PC-3 (cell line): ENCODE measurements around the gene DBNL. TPM values are rescaled to one million over a fixed set of nuclear protein-coding genes. Genes with fewer than 3 reads are reported as not detected.

Source experiments
- ATAC-seq: fragments of 200-7000 bp; cut with Tn5 transposase; 2 replicates; pipeline ENCODE4 v1.9.1; 2020; ENCODE audit warnings: mild to moderate bottlenecking, moderate library complexity
- BruUV-seq: library from RNA; stranded (reverse); fragments of 400-500 nt; replicated peaks from 2 replicates; lab custom pipeline; 2021; lab: Mats Ljungman, UMichigan
- CTCF ChIA-PET: fragments of 300-600 bp; sonication (Branson Sonifier 250); formaldehyde crosslinking; loops from one replicate; lab custom pipeline; 2022; ENCODE audit warnings: antibody characterized with exemption; lab: Charles Lee
- POLR2A ChIA-PET: fragments of 300-600 bp; sonication (Branson Sonifier 250); formaldehyde crosslinking; loops from one replicate; lab custom pipeline; 2022; ENCODE audit warnings: antibody characterized with exemption; ENCODE audit not compliant: unreplicated experiment; lab: Charles Lee
- DNase-seq: peaks from one replicate; pipeline ENCODE4 v3.0.0-alpha.2; 2015
- H2AFZ ChIP-seq: fragments of 300-600 bp; sonication (generic); 2 replicates; pipeline ENCODE4 v1.6.0; 2016; ENCODE audit warnings: antibody characterized with exemption, low read length
- H3F3A ChIP-seq: fragments of 300-600 bp; sonication (generic); one replicate; pipeline ENCODE4 v1.6.0; 2017; ENCODE audit warnings: antibody characterized with exemption, low read length, control low read depth, mild to moderate bottlenecking; ENCODE audit not compliant: unreplicated experiment
- H3K27ac ChIP-seq: fragments of 300-600 bp; sonication (generic); 2 replicates; pipeline ENCODE4 v1.5.1; 2016; ENCODE audit warnings: mild to moderate bottlenecking, low read length
- H3K27me3 ChIP-seq: fragments of 300-600 bp; sonication (generic); 2 replicates; pipeline ENCODE4 v1.6.1; 2016; ENCODE audit warnings: low read length, mixed read lengths
- H3K36me3 ChIP-seq: fragments of 300-600 bp; sonication (generic); 2 replicates; pipeline ENCODE4 v1.6.1; 2016; ENCODE audit warnings: low read depth, mixed run types, low read length, mixed read lengths
- H3K4me1 ChIP-seq: fragments of 300-600 bp; sonication (generic); 2 replicates; pipeline ENCODE4 v1.5.1; 2016; ENCODE audit warnings: low read length; ENCODE audit not compliant: insufficient read depth
- H3K4me2 ChIP-seq: fragments of 300-600 bp; sonication (generic); 2 replicates; pipeline ENCODE4 v1.6.0; 2016; ENCODE audit warnings: low read length
- H3K4me3 ChIP-seq: fragments of 300-600 bp; sonication (generic); 2 replicates; pipeline ENCODE4 v1.5.1; 2016; ENCODE audit warnings: mild to moderate bottlenecking, low read length, mixed read lengths
- H3K79me2 ChIP-seq: fragments of 300-600 bp; sonication (generic); 2 replicates; pipeline ENCODE4 v1.6.1; 2017; ENCODE audit warnings: low read length, mixed read lengths
- H3K9ac ChIP-seq: fragments of 300-600 bp; sonication (generic); 2 replicates; pipeline ENCODE4 v1.6.0; 2016; ENCODE audit warnings: mild to moderate bottlenecking, low read length
- H3K9me2 ChIP-seq: fragments of 300-600 bp; sonication (generic); replicated peaks from 2 replicates; pipeline ENCODE4 v1.6.1; 2016; ENCODE audit warnings: mixed run types, low read length, mixed read lengths
- H3K9me3 ChIP-seq: fragments of 300-600 bp; sonication (generic); 2 replicates; pipeline ENCODE4 v1.6.1; 2016; ENCODE audit warnings: low read length, mixed read lengths
- H4K20me1 ChIP-seq: fragments of 300-600 bp; sonication (generic); 2 replicates; pipeline ENCODE4 v1.6.1; 2016; ENCODE audit warnings: low read length, mixed read lengths
- CTCF ChIP-seq: fragments of 300-600 bp; sonication (generic); conservative IDR thresholded peaks from 2 replicates; pipeline ENCODE4 v1.5.1; 2017; ENCODE audit warnings: antibody characterized with exemption, low read depth, mild to moderate bottlenecking, low read length
- EZH2 ChIP-seq: fragments of 300-600 bp; sonication (generic); IDR thresholded peaks from one replicate; pipeline ENCODE4 v1.6.1; 2017; ENCODE audit warnings: antibody characterized with exemption, mild to moderate bottlenecking, low read length; ENCODE audit not compliant: unreplicated experiment
- EZH2phosphoT487 ChIP-seq: fragments of 300-600 bp; sonication (generic); IDR thresholded peaks from 2 replicates; pipeline ENCODE4 v1.6.1; 2018; ENCODE audit warnings: mild to moderate bottlenecking, antibody characterized with exemption, low read length, borderline replicate concordance
- intact Hi-C: fragments of 100-400 bp; cut with micrococcal nuclease; formaldehyde crosslinking; loops from 2 replicates; pipeline ENCODE4 v1.9.0; 2023
- total RNA-seq: library from RNA; depleted of rRNA; stranded (reverse); fragments of >200 nt; gene quantifications from 2 replicates; pipeline ENCODE4 v1.2.3, GENCODE V29; 2014

Gene DBNL
- total RNA-seq, 1 experiment from 2014 or later = 108 TPM

- no peak overlapping the region for H3K4me2 ChIP-seq
- CTCF ChIA-PET = interaction anchor here (0.7 kb wide), 1 partner anchor 22 kb away, joined by 11 read pairs; no protein-coding TSS in a partner anchor
- no TSS peak for BruUV-seq
- H3K4me3 ChIP-seq = no peak overlapping the region
- no peak for DNase-seq
- no peaks in the 10 kb centered on the region for H3K36me3 ChIP-seq
- no peaks in the 10 kb centered on the region for H3F3A ChIP-seq
- POLR2A ChIA-PET = no interaction called here
- TF ChIP-seq EZH2 = no peak
- no peak for TF ChIP-seq EZH2phosphoT487
- no peak for TF ChIP-seq CTCF
- no peak overlapping the region for H3K27ac ChIP-seq
- H4K20me1 ChIP-seq = no peaks in the 10 kb centered on the region
- no peak overlapping the region for H3K9ac ChIP-seq
- intact Hi-C loops = no loop called here
- H3K27me3 ChIP-seq = no peaks in the 10 kb centered on the region
- peaks cover 28% of the 10 kb centered on the region for H3K4me1 ChIP-seq
- H3K9me2 ChIP-seq = no peaks in the 10 kb centered on the region
- peaks cover 17% of the 10 kb centered on the region for H3K79me2 ChIP-seq
- no peak for ATAC-seq
- no peaks in the 10 kb centered on the region for H3K9me3 ChIP-seq
- no peak overlapping the region for H2AFZ ChIP-seq
These were observed 40.2 kb downstream of the DBNL start for GRCh38 chr7:44084701-44085100.

- Histone ChIP-seq H3K27ac (no peak overlapping the region), H3K27me3 (no peaks in the 10 kb centered on the region), H3K4me3 (no peak overlapping the region), H3K9ac (no peak overlapping the region), H3K9me3 (no peaks in the 10 kb centered on the region), H3K4me1 (peaks cover 28% of the 10 kb centered on the region), H3K79me2 (peaks cover 17% of the 10 kb centered on the region), H3K4me2 (no peak overlapping the region), H3F3A (no peaks in the 10 kb centered on the region), H3K36me3 (no peaks in the 10 kb centered on the region), H3K9me2 (no peaks in the 10 kb centered on the region), H4K20me1 (no peaks in the 10 kb centered on the region), H2AFZ (no peak overlapping the region)
- intact Hi-C loops = no loop called here
- no TSS peak for BruUV-seq
- POLR2A ChIA-PET = no interaction called here
- CTCF ChIA-PET = no interaction called here
- TF ChIP-seq EZH2 (no peak), CTCF (peak; percentile 40; the same call in 1 of the 2 replicates)
- DNase-seq = no peak
- ATAC-seq = no peak
These were observed 41.0 kb downstream of the DBNL start for GRCh38 chr7:44085546-44085945.

- ChIA-PET POLR2A (no interaction called here), CTCF (no interaction called here)
- TF ChIP-seq CTCF = no peak
- no peak for TF ChIP-seq EZH2
- no peak for TF ChIP-seq EZH2phosphoT487
- H3K4me3 ChIP-seq = no peak overlapping the region
- H3K4me2 ChIP-seq = no peak overlapping the region
- no peak overlapping the region for H3K27ac ChIP-seq
- H4K20me1 ChIP-seq = no peaks in the 10 kb centered on the region
- H3K79me2 ChIP-seq = peaks cover 6% of the 10 kb centered on the region
- no peak overlapping the region for H2AFZ ChIP-seq
- ATAC-seq (no peak), DNase-seq (no peak)
- H3K9ac ChIP-seq = no peak overlapping the region
- H3F3A ChIP-seq = no peaks in the 10 kb centered on the region
- intact Hi-C loops = no loop called here
- no peaks in the 10 kb centered on the region for H3K27me3 ChIP-seq
- H3K4me1 ChIP-seq = peaks cover 23% of the 10 kb centered on the region
- H3K36me3 ChIP-seq = no peaks in the 10 kb centered on the region
- no TSS peak for BruUV-seq
- H3K9me2 ChIP-seq = no peaks in the 10 kb centered on the region
- H3K9me3 ChIP-seq = no peaks in the 10 kb centered on the region
These were observed 42.1 kb downstream of the DBNL start for GRCh38 chr7:44086627-44087026.
